ENCODE measurements around the gene KCNAB3.

The KCNAB3 gene

GRCh38 chr17:7894866-7895265 is 34.8 kb downstream of the KCNAB3 start:
- DNase-seq, result no peak

DNA sequence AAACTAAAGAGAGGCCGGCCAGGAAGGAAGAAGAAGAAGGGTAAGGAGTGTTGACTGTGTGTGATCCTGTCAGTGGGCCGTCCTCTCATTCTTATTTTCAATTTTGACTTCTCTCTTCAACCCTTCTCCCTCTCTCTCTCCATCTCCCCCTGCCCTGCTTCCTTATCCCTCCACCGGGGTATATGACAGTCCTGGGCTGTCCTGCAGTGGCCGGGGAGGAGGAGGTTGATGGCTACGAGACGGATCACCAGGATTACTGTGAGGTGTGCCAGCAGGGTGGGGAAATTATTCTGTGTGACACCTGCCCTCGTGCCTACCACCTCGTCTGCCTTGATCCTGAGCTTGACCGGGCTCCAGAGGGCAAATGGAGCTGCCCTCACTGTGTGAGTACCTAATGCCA is 35.4 kb downstream of the KCNAB3 start:
- DNase-seq, result no peak

- no peak for DNase-seq
Measured at GRCh38 chr17:7893187-7893880, 36.3 kb downstream of the KCNAB3 start.

DNA sequence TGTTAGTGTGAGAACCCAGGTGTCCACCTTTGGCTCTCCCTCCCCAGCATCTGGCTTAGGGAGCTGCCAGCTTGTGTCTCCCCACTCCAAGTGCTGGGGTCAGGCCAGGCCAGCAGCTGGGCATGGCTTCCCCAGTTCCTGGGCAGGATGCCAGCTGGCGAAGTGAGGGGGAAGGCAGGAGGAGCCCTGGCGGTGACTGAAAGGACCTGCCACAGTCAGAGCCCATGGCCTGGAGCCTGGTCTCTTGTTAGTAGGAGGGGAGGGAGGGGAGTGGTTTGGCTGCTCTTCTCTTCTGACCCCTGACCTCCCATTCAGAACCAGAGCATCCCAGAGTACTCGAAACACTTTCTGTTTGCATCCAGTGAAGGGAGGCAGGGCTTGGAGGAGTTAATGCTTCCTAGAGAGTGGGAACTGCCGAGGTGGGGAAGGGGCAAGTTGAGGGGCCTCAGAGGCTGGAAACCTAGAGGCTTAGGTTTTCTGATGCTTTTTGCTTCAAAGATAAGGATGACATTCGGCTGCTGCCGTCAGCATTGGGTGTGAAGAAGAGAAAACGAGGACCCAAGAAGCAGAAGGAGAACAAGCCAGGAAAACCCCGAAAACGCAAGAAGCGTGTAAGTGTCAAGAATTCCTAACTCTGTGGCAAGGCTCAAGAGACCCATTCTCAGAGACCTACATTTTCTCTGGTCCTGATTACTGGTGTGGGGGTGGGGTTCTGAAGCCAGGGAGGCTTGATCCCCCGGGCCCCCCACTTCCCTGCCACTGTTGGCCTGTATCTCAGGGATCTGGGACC is 40.3 kb downstream of the KCNAB3 start:
- DNase-seq, result peak; percentile 34

DNA sequence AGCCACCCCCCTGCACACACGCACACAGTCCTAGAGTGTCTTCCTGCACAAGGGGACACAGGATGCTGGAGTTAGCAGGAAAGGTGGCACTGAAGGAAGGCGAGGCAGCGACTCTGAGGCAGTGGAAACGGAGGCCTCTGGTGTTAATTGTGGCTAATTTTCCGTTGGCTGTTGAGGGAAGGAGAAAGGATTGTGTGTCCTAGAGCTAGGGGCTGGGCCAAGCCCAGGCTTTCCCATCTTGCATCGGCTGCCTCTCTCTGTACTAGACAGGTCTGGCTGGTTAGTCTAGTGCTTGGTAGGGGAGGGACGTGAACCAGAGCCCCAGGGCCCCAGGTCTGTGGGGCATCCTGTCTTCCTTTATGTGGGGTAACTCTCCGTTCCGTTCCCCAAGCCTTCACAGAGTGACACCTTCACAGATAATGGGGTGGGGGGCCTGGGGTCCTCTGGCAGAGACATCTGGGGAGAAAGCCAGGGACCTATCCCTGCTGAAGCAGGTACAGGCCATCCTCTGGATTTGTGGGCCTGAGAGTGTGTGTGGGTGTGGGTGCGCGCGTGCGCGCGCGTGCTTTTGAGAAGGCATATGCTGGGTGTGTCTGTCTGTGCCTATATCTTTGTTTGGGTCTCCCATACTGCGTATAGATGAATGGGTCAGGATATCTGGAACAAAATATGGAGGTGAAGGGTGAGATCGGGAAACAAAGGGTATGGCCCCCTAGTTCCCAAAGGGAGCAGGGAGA is 41.3 kb downstream of the KCNAB3 start, which contains the start of gene CHD3:
Gene CHD3 (plus strand): TSS at position 606 of the 737 bp plus-strand sequence. CDS start 212 bp downstream, outside the sequence.
- peak; percentile 66 for DNase-seq

DNA sequence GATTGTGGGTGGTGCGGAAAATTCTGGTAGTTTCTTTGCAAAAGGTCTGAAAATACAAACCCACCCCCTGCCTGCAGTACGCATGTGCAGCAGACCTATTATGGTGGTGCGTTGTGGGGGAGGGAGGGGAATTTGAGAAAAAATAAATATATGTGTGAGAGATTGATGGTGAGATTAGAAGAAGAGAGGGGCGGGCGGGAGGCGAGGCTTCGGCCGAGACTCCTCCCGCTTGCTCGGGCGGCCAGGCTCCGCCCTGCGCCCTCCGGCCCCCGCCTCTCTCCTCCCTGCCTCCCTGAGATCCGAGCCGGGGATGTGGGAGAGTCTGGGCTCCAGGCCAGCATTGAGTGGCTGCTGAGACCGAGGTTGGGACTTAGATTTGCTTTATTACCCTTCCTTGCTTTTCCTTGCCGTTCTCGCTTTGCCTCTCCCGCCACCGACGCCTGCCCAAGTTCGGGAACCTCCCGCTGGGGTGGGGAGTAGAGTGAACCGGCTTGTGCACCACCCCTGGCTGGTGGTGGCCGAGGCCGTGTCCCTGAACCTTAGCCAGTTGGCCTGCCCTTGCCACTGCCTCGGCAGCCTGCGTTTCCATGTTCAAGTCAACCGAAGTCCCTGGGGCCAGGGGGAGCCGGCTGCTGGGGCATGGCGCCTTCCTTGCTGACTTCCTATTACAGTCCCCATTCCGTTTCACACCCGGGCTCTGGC is 42.0 kb downstream of the KCNAB3 start:
- peak; percentile 94 for DNase-seq

DNA sequence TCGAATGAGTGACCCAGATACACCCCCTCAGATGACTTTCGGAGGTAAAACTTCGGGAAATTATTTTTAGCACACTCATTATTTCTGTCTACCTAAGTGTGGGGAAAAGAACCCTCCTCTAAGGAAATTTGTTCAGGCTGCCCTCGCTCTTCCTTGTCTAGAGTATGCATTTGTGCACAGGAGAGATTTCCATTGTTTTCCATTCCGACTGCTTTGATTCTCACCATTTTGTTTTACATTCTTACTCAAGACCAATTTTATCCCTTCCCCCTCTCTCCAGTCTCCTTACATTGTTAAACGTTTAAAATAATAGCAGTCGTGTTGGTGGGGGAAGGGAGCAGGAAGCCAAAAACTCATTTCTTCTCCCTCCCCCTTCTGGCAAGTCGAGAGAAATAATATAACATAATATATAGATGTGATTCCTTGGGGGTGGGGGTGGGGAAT is 42.6 kb downstream of the KCNAB3 start:
- DNase-seq, result no peak

DNA sequence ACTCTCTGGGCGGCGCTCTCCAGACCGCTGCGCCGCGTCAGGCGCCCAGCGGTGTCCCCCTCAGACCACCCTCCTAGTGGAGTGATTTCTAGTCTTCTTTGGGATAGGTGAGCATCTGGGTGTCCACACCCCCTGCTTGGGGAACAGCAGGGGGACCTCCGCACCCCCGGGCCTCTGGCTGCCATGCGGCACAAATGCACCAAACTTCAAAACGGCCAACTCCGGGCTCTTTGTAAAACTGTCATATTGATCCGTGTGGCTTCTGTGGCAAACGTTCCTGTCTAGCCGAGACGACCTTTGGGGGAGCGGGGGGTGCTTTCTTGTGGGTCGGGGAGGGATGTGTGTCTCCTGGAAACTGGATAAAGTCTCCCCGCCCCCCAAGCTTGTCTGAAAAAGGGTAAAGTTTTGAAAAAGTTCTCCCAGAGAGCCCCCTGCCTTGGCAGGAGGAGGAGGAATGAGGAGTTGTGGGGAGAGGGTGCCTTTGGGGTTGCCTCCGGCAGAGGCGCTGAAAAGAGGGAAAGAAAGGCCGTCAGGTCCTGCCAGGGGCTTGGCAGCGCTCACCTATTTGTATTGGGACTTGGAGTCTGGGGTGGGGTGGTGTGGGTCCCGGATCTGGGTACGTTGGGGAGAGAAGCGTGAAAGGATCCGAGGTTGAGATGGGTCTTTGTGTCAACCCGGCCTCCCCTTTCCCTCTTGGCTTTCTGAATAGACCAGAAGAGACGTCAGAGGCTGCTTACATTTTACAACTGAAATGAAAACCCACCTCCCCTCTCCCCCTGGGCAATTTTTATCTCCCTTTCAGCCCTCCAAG is 43.2 kb downstream of the KCNAB3 start:
- peak; percentile 67 for DNase-seq

DNA sequence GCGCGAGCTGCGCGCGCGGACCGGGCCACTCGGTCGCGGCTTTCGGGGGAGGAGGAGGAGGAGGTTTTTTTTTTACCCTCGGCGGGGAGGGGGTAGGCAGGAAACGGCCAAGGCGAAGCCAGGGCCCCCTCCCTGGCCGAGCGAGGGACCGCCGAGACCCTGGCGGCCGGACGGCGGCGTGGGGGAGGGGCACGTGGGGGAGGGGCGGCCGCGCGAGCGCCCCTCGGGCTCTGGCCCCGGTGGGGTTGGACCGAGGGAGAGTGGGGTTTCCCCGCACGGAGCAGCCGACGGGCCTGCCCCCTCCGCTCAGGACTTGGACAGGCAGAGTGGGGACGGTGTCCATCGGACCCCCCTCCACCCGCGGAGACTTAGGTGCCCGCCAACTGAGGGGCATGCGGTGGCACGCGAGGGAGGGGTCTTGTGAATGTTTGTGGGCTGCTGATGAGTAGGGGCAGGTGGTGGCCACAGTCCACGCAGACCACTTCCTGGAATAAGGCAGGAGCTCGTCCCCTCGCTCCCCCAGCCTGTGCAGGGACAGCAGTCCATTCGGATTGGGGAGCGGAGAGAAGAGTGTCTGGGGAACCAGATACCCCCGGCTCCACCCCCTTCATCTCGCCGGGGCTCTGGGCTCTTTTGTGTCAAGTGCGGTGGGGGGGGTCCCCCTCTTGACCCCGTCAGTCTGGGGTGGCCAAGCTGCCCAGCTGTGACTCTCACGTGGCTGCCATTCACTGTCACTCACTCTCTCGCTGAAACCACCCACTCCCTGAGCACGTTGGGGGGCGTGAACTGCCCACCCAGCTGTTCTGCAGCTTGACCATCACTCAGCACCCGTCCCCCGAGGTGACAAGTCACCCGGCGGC is 44.1 kb downstream of the KCNAB3 start:
- peak; percentile 54 for DNase-seq

- peak; percentile 39 for DNase-seq
Measured at GRCh38 chr17:7884581-7885366, 44.9 kb downstream of the KCNAB3 start.

DNA sequence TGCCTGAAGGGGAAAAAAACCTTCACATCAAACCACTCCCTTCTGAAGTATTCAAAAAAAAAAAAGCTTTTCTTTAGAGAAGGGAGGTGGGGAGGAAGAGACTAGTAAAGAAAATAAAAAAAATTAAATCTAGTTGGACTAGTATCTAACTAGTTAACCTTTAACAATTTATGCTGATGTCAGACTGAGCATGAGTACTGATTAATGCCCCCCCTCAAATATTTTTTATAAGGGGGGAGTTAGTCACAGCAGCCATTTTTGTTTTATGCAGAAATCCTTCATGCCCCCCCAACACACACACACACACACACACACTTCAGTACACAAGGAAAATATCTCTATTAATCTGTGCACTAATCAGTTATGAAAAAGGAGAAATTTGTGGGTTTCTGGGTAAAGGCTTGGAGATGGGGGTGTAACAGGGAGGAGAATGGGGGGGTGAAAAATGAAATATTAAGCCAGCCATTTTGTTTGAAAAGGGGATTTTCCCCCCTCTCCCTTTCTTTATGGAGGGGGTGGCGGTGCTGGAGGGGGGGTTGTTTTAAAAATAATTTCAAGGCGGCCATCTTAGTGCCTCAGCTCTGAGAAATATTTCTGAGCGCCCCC is 45.8 kb downstream of the KCNAB3 start:
- DNase-seq, result no peak

DNA sequence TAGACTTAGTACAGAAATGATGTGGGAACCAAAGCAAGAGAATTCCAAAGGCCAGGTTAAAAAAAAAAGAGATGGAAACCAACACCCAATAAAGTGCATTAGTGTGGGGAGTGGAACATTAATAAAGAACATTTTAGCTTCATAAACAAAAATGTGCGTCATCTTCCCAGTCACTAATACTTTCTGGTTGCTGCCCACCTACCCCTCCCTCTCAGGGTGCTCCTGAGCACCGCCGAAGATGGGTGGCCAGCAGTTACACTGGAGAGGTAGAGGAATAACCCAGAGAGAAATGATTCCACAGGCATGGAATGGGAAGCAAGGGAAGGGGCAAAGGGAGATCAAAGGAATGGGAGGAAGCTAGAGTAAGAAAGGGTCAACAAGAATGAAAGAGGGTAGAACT is 47.0 kb downstream of the KCNAB3 start:
- DNase-seq, result no peak

- DNase-seq, result no peak
Measured at GRCh38 chr17:7882068-7882467, 47.6 kb downstream of the KCNAB3 start.

- no peak for DNase-seq
Measured at GRCh38 chr17:7881276-7882054, 48.2 kb downstream of the KCNAB3 start.

DNA sequence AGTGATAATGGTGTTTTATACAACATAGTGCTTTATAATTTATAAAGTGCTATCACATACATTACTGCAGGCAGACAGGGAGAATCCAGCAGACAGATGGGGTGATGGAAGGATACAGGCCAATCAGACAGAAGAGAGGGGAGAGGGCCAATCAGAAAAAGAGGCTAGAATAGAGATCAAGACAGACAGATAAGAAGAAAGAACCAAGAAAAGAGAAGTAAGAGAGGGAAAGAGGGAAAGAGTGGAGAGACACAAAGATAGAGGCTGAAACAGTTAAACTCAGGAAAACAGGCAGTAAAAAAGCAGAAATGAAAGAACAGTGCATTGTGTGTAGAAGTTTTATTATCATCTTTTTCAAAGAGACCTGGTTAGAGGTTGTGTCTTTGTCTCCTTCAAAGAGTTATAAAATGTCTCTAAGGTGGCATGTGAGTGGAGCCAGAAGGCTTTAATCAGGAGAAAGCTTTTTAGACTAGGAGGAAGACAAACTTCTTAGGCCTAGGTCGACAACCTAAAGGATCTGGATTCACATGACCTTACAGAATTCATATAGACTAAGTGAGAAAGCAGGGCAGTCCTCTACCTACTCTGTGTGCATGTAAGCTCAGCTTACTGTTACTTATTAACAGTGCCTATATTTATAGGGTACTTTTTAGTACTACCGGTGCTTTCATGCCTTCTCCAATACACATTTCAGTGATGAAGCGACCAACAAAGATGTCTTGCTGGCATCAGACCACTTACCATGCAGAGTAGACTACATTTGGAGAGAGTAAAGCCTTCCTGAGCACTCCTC is 49.4 kb downstream of the KCNAB3 start:
- no peak for DNase-seq

GRCh38 chr17:7878234-7878633 is 51.4 kb downstream of the KCNAB3 start:
- DNase-seq, result no peak

DNA sequence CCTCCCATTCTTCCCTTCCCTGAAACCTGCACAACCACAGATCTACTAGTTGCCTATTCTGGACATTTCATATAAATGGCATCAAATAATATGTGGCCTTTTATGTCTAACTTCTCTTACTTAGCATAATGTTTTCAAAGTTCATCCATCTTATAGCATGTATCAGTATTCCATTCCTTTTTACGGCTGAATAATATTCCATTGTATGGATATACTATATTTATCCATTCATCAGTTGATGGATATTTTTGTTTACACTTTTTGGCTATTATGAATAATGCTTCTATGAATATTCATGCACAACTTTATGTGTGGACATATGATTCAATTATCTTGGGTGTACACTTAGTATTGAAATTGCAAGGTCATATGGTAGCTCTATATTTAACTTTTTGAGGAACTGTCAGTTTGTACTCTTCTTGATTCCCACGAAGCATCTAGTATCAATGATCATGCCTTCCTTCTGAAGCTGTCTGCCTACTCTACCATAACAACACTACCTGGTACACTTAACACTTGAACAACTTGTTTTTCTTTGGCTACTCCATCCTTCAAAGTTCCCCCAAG is 53.8 kb downstream of the KCNAB3 start:
- DNase-seq, result no peak

DNA sequence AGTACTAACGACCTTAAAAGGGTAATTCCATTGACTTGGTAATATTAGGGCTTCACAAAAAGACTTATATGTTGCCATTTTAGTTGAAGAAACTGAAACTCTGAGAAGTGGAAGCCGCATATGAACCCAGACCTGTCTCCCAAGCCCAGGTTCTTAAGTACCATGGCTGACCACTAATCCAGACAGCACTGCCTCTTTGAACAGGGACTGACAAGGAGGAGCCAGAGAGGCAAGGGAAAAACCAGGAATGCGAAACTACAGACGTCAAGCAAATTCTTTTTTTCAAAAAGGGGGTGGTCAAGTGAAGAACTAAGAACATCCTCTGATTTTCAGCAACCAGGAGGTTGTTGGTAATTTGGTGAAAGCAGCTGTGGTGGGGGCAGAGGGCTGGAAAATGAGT is 56.6 kb downstream of the KCNAB3 start:
- no peak for DNase-seq
